ENCODE measurements around the gene TEX2. TPM values are rescaled to one million over a fixed set of nuclear protein-coding genes. Genes with fewer than 3 reads are reported as not detected.

TEX2 gene
- total and polyA plus RNA-seq, 9 of the 15 experiments (the other 6 are each of a cell fraction or from before 2014, with no cell fraction given) = 4.1 to 27.6 (median 19.3) TPM

DNA sequence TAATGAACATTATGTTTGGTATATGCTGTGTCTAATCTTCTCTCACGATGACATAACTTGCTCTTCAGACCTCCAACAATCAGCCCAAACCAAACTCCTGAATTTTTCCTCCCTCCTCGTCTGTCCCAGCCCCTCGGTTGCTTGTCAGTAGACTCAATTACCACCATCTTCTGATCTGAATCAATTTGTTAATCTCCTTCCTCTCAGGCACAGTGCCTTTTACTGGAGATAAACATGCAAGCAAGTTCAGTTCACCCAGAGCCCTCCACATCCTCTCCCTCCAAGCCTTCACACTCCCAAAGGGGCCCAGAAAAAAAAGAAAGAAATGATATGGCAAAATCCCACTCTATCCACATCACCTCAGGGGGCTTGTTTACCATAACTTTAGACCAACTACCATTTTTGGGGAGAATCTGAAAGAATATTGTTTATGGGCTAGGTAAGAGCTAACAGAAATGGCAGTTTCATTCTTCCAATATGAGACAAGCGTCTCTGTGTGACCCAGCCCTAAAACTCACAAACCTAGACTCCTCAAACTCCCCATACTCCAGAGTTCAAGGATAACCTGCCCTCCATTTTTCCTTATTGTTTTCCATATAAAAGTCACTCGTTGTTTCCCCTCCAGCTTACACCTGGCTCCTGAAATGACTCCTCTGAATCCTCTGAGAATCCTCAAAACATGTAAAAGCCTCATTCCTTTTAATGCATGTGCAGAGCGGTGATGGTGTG, 1.5 kb downstream of the TEX2 start (continued):
- TF ChIP-seq, protein P1, sequence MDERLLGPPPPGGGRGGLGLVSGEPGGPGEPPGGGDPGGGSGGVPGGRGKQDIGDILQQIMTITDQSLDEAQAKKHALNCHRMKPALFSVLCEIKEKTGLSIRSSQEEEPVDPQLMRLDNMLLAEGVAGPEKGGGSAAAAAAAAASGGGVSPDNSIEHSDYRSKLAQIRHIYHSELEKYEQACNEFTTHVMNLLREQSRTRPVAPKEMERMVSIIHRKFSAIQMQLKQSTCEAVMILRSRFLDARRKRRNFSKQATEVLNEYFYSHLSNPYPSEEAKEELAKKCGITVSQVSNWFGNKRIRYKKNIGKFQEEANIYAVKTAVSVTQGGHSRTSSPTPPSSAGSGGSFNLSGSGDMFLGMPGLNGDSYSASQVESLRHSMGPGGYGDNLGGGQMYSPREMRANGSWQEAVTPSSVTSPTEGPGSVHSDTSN (CRISPR knock-in tag; IDR thresholded peaks at IDR 0.05; ENCODE audit: low read depth) = no peak
- TF ChIP-seq, protein P1 (tag; conservative IDR thresholded peaks at IDR 0.05; ENCODE audit: low read depth) = no peak
- TF ChIP-seq FOXJ3 (CRISPR knock-in tag; IDR thresholded peaks at IDR 0.05) (no peak), SAFB (IDR thresholded peaks at IDR 0.05; ENCODE audit: borderline replicate concordance, low read depth, low read length) (no peak), NCOR1 (IDR thresholded peaks at IDR 0.05) (peak; percentile 63), ASH1L (IDR thresholded peaks at IDR 0.05; ENCODE audit: borderline replicate concordance, low read depth, partially characterized antibody) (no peak), SMARCA4 (IDR thresholded peaks at IDR 0.05) (peak; percentile 62), STAT5A (IDR thresholded peaks at IDR 0.05; ENCODE audit: borderline replicate concordance, low read length) (0 out of 2 replicates have a peak, but pooled peaks have one; percentile 19), ZNF354B (CRISPR knock-in tag; IDR thresholded peaks at IDR 0.05) (no peak), CSDE1 (IDR thresholded peaks at IDR 0.05) (no peak), DPF2 (IDR thresholded peaks at IDR 0.05) (peak; percentile 74), ARID1B (IDR thresholded peaks at IDR 0.05) (peak; percentile 83), ETS2 (tag; IDR thresholded peaks at IDR 0.05; ENCODE audit: borderline replicate concordance, poor library complexity, severe bottlenecking) (no peak), PHF20 (IDR thresholded peaks at IDR 0.05; ENCODE audit: partially characterized antibody) (no peak), POLR2AphosphoS5 (IDR thresholded peaks at IDR 0.05; ENCODE audit: control insufficient read depth, insufficient read depth, low read depth, low read length) (peak; percentile 58; the same call in 1 of the 2 replicates)
